NCI-H2171 (cell line): ENCODE measurements around the gene CHD6.

Experiments used
- DNase-seq: peaks from one replicate; lab custom pipeline; 2025; lab: John Stamatoyannopoulos, UW

Gene CHD6

DNA sequence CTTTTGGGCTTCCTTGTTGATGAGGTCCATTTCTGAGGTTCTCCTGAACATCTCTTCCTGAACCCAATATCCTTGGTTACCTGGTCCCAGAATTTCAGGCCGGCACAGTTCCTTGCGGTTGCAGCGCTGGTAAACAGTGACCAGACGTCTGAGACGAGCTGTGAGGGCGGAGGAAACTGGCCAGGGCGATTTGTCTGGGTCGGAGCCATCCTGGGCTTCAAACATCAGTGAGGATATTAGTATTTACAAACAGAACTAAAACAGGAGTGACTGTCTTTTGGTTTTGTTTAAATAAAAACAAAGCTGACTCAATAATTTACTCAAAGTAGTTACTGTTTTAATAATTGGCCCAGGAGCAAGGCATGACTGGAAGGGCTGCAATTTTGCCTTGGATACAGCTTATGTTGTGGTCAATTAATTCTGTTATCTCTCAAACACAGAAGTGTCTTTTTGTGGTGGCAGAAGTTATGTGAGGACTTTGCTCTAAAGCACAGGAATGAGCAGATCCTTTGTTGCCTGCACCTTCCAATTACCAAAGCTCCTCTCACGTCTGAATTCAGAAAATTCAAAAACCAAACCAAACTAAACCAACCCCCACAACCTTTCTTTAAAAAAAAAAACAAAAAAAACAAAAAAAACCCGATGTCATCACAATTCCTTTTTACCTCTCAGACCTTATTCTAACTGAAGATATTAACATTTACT lies 192.8 kb downstream of the CHD6 start:
- DNase-seq, result no peak

DNA sequence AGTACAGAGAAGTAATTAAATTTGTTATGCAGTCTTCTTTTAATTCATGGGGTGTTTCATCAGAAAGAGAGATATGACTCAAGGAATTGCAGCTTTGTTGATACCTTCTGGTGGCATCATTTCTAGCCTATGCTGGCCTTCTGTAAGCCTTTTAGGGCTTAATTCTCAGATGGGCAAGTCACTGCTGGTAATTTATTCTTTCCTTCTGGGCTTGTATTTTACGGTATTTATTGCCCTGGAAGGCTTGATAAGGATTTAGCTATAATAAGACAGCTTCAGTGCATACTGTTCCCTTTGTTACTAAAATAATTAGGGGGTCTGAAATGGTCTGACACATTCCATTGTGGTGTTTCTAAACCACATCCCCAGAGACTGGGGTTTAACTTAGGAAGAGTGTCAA lies 193.6 kb downstream of the CHD6 start:
- DNase-seq, result no peak

DNA sequence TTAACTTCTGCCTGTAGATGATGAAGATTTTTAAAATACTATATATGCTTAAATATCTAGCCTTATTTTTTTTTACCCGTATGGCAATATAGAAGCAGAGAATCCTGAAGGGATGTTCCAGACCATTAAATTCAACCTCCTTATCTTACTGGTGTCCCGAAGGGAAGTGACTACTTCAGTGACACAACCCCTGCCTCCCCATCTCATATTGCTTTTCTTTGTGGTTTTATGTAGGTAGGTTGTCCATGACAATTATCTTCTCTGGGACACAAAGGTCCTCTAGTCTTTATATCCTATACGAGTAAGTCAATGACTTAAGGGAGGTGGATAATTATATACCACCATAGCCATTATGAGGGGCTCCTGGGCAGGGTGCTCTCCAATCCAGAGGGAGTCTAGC lies 194.2 kb downstream of the CHD6 start:
- no peak for DNase-seq

DNA sequence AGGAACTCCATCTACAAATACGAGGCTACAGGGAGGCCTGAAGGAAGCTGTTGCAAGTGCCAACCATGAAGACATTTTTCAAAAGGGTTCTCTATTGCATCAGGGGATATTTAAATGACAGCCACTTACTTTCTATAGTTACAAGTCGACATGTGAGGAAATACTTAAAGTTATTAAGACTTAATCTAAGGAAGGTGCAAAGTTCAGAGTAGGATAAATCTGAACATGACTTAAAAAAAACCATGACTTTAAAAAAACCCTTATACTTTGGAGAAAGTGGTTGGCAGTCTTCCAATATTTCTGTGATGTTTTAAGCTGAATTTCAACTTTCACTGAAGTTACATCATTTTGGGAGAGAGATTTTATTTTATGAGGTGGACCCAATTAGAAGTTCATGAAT lies 195.2 kb downstream of the CHD6 start:
- DNase-seq, result no peak

DNA sequence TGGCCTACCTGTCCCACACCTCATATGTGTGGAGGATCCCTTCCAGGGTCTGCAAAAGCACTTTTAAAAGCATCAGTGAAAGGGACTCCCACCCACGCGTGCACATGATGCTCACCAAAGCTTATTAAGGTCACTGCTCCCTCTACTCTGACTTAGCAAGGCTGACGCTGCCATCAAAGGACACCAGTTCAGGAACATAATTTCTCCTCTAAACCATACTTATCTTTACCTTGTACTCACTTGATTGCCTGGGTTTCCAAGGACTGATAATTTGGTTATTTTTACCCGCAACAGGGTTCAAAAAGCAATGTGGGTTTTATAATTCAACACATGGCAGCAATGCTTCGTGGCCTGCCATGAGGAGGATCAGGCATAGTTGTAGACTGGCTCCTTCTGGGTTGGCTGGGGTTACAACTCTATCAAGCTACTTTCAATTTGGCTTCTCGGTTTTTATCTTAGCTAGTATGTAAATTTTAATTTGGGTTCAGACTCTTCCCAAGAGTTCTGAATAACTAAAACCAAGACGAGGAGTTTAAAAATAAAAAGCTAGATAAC lies 199.4 kb downstream of the CHD6 start:
- DNase-seq, result no peak

DNA sequence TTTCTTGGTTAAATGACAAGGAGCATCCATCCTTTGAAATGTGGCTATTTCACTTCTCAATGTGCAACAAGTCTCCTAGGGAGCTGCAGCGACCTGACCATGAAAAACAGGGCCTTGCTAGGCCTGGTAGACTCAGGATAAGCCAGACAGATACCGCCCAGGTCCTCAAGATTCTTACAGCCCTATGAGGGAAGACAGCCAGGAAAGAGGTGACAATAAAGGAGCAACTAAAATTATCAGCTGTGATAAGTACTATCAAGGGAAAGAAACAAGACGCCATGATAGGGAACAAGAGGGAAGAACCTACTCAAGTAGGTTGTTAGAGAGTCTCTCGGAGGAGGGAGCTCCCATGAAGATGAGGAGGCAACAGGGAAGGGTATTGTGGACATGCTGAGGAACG lies 200.1 kb downstream of the CHD6 start:
- DNase-seq, result no peak

DNA sequence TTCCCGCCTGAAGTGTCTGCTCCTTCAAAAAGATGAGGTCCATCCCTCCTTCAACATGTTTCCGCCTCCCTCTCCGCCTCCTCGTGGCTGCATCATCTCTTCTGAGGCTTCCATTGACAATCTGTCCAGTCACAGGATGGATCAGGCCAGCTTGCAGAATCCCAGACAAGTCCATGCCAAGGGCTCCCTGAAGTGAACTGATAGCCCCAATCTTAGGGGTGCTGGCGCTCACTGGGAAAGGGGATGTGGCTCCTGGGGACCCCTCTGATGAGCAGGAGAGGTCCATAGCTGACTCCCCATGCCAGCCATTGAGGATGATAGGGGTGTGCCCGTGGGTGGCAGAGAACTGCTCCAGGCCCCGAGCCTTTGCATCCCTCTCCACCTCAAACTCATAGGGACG lies 203.0 kb downstream of the CHD6 start:
- DNase-seq, result no peak

DNA sequence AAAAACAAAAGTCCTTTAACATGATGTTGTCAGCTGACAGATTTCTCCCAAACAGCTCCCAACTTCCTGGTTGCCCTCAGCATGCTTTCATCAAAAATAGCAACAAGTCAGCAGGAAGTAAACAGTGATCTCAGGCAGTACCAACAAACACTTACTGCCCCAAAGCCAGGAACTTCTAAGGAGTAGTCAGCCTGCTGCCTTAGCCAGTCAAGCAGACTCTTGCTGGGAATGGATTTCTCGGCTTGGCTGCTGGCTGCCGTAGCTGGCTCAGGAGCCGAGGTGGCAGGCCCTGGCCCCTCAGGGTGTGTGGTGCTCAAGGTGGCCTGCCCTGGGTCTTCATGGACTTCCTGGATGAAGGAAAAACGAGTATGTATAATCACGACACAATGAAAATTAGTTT lies 205.0 kb downstream of the CHD6 start:
- no peak for DNase-seq

DNA sequence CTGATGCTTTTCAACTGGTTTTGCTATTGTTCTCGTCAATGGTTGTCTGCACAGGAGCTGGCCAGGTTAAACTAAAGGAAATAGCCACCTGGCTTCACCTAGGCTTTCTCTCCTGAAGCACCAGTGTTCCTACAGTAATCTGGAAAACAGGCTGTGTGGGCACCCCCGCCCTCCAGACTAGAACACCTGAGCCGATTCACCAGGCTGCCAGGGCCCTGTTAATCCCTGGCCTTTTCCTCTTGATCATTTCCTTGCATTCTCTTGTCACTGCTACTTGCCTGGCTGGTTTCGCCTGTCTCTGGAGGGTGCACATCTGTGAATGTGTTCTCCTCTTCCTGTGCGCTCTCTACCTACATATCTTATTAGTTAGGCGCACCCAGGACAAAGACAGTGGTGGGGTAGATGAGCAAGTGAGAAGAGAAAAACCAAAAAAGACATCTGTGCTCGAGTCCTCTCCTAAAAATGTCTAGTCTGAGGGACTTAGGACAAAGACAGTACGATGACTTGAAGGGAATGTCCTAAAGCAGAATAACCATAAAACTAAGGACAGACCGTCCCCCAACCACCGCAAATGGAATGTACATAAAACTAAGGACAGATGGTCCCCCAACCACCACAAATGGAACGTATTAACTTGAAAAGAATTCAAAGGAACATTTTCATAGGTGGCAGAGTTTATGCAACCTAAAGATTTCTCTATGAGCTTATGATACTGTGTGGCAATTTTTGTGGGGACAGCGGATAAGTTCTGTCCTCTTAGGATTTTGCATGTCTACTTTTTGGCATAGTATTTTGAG lies 205.7 kb downstream of the CHD6 start:
- no peak for DNase-seq

DNA sequence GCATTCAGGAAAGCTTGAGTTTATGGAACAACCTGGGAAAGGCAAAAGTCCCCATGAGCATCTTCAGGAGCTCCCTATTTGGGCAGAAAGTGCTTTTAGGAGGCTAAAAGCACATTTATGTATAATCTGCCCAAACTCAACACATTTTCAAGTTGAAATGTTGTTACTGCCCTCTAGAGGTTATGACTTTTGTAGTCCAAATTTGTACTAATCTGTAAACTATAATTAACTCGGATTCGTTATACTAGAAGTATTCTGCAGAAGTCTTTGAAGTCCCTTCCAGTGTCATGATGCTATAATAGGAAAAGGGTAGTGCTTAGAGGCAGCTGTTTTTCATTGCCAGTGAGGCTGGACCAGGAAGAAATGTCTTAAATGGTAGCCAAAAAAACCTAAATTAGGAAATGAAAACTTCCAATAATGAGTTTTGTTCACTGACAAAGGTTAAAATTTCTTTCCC lies 206.8 kb downstream of the CHD6 start:
- DNase-seq, result no peak

DNA sequence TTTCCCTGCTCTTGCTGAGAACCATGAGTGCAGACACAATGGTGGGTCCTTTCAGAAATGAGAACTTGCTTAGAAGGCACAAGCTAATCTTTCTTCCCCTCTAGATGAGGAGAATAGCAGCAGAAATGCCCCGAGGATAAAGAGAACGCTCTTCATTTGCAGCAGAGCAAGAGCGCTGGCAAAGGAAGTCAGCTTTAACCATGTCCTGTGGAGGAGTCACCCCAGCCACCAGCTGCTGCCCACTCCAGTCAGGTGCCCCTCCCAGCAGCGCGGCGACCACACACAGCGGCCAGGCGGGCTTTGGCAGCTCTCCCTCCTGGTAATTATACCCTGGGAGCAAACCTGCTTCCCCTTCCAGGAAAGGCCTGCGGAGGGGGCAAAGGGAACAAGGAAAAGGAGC lies 209.2 kb downstream of the CHD6 start:
- DNase-seq, result no peak

DNA sequence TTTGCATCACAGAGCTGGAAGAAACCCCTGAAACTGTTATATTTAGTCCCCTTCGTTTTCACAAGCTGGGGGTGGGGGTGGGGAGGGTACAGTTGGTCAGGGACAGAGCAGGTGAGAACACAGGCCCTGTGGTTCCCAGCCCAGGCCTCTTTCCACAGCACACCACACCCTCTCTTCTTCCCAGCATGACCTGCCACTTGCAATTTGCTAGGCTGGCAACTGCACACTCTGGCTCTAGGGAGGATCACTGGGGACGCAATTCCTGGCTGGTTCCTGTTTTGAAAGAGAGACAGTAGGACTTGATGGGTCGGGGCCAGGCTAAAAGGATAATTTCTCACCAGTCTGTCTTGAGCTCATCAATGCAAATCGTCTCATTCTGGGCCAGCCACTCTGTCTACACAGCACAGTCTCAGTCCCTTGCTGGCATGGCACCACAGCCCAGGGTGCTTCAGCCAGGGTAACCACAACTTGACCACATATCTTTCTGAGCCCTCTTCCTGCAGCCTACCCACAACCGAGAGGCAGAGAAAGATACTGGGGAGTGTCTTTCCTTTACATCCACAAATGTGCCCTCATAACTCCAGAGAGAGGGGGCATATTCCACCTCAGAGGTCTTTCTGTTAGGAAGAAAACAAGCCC lies 209.9 kb downstream of the CHD6 start:
- no peak for DNase-seq

DNA sequence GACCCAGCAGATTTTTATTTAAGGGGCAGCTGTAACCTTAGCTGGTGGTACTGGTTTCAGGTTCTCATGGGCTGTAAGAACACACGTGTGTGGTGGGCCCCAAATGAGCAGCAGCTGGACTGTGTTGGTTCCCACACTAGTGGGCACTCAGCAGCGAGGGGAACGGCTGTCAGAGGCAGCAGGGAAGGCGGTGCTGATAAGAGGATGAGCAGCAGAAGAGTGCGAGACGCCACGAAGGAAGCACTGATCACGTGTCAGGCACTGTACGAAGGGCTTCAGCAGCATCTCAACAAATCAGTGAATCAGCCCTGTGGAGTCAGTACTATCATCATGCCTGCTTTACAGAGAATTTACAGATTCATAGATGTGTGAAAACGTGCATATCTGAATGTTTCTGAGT lies 210.6 kb downstream of the CHD6 start:
- no peak for DNase-seq

DNA sequence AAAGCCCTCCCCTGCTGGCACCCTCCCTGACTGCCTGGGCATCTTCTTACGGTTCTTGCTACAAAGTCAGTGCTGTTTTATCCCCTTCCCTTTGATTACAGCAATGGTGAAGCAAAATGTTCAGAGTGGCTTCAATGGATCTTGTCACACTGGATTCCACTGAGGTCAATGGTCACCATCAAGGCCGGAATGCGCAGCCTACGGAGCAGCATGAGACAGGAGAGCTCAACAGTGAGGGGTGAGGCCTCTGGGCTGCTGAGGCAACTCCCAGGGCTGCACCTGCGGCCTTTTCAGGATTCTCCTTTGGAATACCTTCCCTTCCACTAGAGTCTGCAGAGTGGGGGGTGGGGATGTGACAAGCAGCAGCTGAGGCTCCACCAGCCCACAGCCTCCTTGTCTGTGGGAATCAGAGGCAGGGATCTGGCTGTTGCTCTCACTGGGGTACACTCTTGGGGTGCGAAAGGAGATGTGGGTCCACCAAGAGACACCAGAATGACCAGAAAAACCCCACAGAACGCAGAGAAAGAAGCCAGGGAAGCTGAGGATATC lies 211.2 kb downstream of the CHD6 start:
- DNase-seq, result no peak

DNA sequence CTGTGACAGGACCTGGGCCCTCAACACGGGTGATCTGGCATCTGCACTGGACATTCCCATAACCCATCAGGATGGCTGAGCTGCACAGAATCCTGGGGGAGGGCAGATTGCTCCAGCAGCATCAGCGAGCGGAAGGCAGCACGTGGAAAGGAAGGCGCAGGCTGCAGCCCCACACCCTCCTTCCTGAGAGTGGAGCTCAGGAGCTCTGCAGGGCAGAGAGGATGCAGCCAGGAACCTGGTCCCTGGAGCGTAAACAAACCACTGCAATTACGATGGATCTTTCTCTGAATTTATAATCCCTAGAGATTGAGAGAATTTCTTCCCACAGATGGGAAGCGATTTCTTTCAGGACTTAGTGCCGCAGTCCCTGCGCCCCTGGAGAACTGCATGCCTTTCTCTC lies 211.8 kb downstream of the CHD6 start:
- DNase-seq, result no peak

DNA sequence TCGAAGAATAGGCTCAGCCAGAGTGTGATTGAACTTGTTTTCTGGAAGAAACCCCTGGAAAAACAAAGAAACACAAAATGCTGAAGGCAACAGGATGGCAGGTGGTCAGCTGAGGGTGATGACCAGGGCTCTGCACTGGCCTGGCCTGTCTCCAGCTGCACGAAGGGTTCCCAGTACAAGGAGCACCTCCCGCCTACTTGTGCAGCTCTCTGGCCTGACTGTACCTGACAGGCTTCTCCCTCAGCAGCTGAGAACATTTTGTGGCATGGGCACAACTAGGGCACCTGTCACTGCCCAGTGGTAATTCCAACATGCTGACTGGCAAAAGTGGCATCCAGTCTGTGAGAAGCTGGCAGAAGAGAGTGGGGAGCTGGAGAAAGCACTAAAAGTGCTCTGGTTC lies 212.7 kb downstream of the CHD6 start:
- no peak for DNase-seq

DNA sequence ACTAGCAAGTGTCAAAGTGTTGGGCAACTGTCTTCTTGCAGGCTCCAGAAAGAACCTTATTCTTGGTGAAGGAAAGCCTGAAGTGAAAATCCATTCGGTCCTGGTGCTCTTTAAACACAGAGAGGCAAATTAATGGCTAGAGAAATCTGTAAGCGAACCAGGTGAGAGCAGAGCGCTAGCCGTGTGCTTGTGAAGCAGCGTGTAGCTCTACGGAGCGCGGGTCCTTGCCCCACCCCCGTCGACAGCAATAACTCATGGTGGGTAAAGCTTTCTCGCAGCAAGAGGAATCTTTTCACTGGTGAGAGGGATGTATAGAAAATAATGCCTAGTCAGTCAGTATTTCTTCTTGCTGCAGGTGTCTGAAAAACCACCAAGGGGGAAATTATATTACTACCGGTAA lies 214.6 kb downstream of the CHD6 start:
- no peak for DNase-seq

DNA sequence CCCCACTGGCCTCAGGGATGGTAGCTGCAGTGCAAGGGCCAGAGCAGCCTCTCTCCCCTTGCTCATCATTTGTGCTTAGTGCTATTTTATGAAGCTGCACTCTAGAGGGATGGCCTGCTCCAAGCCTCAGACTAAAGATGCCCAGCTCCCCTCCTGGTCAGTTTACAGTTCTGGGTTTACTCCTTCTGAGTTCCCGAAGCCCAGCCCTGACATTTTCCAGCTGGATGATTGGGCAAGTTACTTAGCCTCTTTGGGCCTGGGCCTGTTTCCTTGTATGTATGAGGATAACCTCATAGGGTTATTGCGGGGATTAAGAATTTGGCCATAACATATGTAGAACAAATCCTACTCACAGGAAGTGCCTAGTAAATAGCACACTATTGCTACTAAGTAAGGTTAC lies 219.8 kb downstream of the CHD6 start:
- DNase-seq, result no peak

DNA sequence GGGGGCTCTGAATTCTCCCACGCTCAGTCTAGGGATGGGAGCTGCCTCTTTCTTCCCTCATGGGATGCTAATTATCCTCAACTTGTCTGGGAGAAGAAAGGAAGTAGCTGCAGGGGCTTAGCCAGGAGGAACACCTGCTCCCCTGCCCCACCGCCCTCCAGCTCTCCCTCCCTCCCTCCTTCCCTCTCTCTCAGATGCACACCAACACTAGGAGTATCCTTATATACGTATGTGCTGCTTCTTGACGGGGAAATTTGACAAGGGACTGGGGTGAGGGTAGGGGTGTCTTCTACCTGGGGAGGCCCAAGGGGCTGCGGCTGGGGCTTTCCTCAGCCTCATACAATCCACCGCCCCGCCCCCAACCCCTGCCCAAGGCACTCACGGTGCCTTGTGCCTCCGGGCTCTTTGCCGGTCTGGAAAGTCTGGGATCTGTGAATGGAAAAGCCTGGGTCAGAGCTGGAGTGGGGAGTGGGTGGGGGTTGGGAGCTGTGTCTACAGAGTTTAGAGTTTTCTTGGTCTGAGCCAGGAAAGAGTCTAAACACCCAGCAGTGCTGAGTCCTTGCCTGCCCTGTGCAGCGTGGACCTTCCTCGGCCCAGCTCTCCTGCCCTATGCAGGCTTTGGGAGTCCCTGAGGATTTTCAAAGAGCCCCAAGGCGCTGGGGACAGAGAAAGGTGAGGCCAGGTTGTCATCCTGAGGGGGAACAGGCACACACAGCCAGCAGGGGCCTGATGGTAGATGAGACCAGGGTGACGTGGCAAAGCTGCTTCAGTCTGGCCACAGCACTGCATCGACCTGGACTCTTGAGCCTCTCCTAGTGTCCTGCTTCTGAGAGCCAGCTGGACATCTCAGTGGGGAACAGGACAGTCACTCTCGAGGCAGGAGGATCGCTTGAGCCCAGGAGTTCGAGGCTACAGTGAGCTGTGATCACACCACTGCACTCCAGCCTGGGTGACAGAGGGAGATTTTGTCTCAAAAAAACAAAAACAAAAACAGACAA lies 222.2 kb downstream of the CHD6 start:
- DNase-seq, result peak; percentile 35

DNA sequence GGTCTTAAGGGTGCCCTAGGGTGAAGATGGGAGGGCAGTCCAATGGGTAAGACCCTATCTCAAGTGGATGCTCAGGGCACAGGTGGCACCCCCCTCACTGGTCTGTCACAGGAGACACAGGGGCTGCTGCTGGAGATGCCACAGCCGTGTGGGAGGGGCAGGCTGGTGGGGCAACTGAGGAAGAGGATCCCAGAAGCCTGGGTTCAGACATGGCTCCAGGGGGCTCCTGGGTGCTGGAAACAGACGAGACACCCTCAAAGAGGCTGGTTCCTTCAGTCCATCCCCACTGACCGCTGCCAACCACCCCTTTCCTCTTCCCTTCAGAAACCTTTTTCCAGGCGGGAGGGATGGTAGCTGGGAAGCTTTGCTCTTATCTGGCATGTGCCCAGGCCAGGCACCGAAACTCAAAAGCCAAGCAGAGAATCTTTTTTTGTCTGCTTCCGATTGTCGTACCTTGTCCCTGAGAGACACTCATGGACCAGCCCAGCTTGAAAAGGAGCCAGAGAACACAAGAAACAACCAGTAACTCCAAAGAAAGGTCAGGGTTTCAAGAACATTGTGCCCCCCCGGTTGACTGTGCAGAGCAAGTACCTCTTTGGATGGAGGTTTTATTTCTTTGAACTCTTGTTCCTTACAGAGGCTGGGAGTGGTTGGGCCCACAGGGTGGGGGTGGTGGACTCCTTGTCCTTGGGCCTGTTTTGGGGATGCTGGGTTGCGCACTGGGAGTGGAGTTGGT lies 223.1 kb downstream of the CHD6 start:
- no peak for DNase-seq

DNA sequence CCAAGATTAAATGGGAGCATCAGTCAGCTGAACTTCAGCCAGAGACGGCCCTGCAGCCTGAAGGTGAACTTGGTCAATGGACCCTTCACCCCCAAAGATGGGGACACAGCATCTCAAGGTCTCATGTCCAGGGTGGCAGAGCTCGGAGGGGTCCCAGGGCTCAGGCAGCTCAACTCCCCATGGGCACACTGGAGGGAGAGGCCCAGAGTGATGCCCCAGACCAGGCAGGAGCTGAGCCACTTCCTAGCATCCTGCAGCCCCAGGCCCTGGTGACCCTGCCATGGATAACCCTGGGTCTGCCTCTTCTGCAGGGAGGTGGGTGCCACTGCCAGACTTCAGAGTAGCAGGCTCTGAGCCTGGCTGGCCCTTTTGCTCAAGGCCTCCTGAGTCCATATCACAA lies 224.1 kb downstream of the CHD6 start:
- no peak for DNase-seq
